Left lung (tissue), 10 donors: ENCODE data around the gene ASB3. TPM values are rescaled to one million over a fixed set of nuclear protein-coding genes. Genes with fewer than 3 reads are reported as not detected.

Experiments used
- ATAC-seq: fragments of 200-7000 bp; cut with Tn5 transposase; one replicate; pipeline ENCODE4 v1.9.1; 2020; ENCODE audit warnings: moderate library complexity
- DNase-seq, 4 donors: peaks; one replicate each; pipeline ENCODE4 v3.0.0-alpha.2; 2013 to 2020
- H3K27ac ChIP-seq, 2 donors: fragments of 200-600 bp; sonication (generic) in 1 of 2; one replicate each; pipeline versions ENCODE4 v1.5.0 to v1.8.0; 2020 to 2021
- H3K27me3 ChIP-seq, 2 donors: fragments of 200-600 bp; sonication (generic) in 1 of 2; one replicate each; pipeline versions ENCODE4 v1.5.0 to v1.8.0; 2020 to 2021
- H3K36me3 ChIP-seq, 2 donors: fragments of 200-600 bp; sonication (generic) in 1 of 2; one replicate each; pipeline versions ENCODE4 v1.5.0 to v1.8.0; 2020 to 2021
- H3K4me1 ChIP-seq, 2 donors: fragments of 200-600 bp; one replicate each; pipeline ENCODE4 v1.8.0; 2021
- H3K4me3 ChIP-seq, 2 donors: fragments of 200-600 bp; sonication (generic) in 1 of 2; one replicate each; pipeline versions ENCODE4 v1.5.0 to v1.8.0; 2020 to 2021; ENCODE audit warnings: mild to moderate bottlenecking in 1 of 2
- H3K9me3 ChIP-seq, 2 donors: fragments of 200-600 bp; sonication (generic) in 1 of 2; one replicate each; pipeline versions ENCODE4 v1.5.0 to v1.8.0; 2020 to 2021
- CTCF ChIP-seq, 2 donors: fragments of 200-600 bp; sonication (generic) in 1 of 2; IDR thresholded peaks; one replicate each; pipeline versions ENCODE4 v1.5.0 to v1.8.0; 2021; ENCODE audit warnings: antibody characterized with exemption in 2 of 2
- intact Hi-C, 2 donors: fragments of 100-400 bp; cut with DNase I; formaldehyde crosslinking; loops; one replicate each; pipeline versions ENCODE4 v1.11.2 to v1.14.2; 2022
- polyA plus RNA-seq, 6 donors: library from polyadenylated mRNA; unstranded; fragments of 120-200 nt; gene quantifications; one replicate each; pipeline ENCODE4 v1.2.1, GENCODE V29; 2013; ENCODE audit not compliant: insufficient read length in 6 of 6
- total RNA-seq, 2 donors: library from RNA; stranded (reverse); fragmentation: NEBNext Ultra II Directional; extraction: Animal tissue kit (Norgen Biotek cat#: 25700); gene quantifications; one replicate each; pipeline ENCODE4 v1.2.1, GENCODE V29; 2021
- donor health status: DM: no; HTN: yes; CAD: no.
- donor health status: DM: no; HTN: no; CAD: no.

Gene ASB3
- total and polyA plus RNA-seq, 8 donors: 22.7 to 39.6 (median 31.3) TPM

GRCh38 chr2:53811601-53812000 lies 24.8 kb upstream of the ASB3 start:
- intact Hi-C loops: no loop called here
- Histone ChIP-seq H3K4me1 (no peaks in the 10 kb centered on the region), H3K36me3 (peaks cover 3 to 100% of the 10 kb centered on the region in 2 donors), H3K27ac (no peak overlapping the region), H3K27me3 (no peaks in the 10 kb centered on the region), H3K9me3 (no peaks in the 10 kb centered on the region), H3K4me3 (no peak overlapping the region)
- DNase-seq (no peak), ATAC-seq (no peak)
- TF ChIP-seq CTCF (IDR thresholded peaks at IDR 0.05): no peak

GRCh38 chr2:53802617-53803151 lies 15.9 kb upstream of the ASB3 start:
- Histone ChIP-seq H3K9me3 (no peaks in the 10 kb centered on the region), H3K27me3 (no peaks in the 10 kb centered on the region), H3K4me1 (no peaks in the 10 kb centered on the region), H3K27ac (no peak overlapping the region), H3K4me3 (no peak overlapping the region), H3K36me3 (peaks cover 0 to 76% of the 10 kb centered on the region in 2 donors)
- DNase-seq (no peak), ATAC-seq (peak; percentile 35)
- intact Hi-C loops: no loop called here
- TF ChIP-seq CTCF (IDR thresholded peaks at IDR 0.05): no peak

- no peak for ATAC-seq
- H3K27ac ChIP-seq: no peak overlapping the region
- H3K4me1 ChIP-seq: no peaks in the 10 kb centered on the region
- peaks cover 0 to 76% of the 10 kb centered on the region in 2 donors for H3K36me3 ChIP-seq
- H3K27me3 ChIP-seq: no peaks in the 10 kb centered on the region
- intact Hi-C loops: no loop called here
- no peaks in the 10 kb centered on the region for H3K9me3 ChIP-seq
- no peak overlapping the region for H3K4me3 ChIP-seq
- no peak for DNase-seq
- no peak for TF ChIP-seq CTCF (IDR thresholded peaks at IDR 0.05)
These were observed 14.8 kb upstream of the ASB3 start for GRCh38 chr2:53801547-53801946.

- no peak overlapping the region for H3K4me3 ChIP-seq
- peak overlapping the region; percentile 10 to 36 for H3K27ac ChIP-seq
- ATAC-seq (peak; percentile 82), DNase-seq (no peak)
- intact Hi-C loops: no loop called here
- peaks cover 8 to 31% of the 10 kb centered on the region in 2 donors for H3K4me1 ChIP-seq
- H3K36me3 ChIP-seq: peaks cover 0 to 47% of the 10 kb centered on the region in 2 donors
- no peaks in the 10 kb centered on the region for H3K9me3 ChIP-seq
- no peak for TF ChIP-seq CTCF (IDR thresholded peaks at IDR 0.05)
- H3K27me3 ChIP-seq: no peaks in the 10 kb centered on the region
These were observed 7.1 kb upstream of the ASB3 start for GRCh38 chr2:53793821-53794220.

- peak overlapping the region; percentile 10 to 36 for H3K27ac ChIP-seq
- peak; percentile 22 for ATAC-seq
- H3K4me3 ChIP-seq: no peak overlapping the region
- H3K4me1 ChIP-seq: peaks cover 8 to 37% of the 10 kb centered on the region in 2 donors
- no peak for TF ChIP-seq CTCF (IDR thresholded peaks at IDR 0.05)
- no peaks in the 10 kb centered on the region for H3K27me3 ChIP-seq
- peak in 2 of 4 donors; percentile 72 to 82 for DNase-seq
- H3K9me3 ChIP-seq: no peaks in the 10 kb centered on the region
- intact Hi-C loops: no loop called here
- H3K36me3 ChIP-seq: peaks cover 0 to 41% of the 10 kb centered on the region in 2 donors
These were observed 6.5 kb upstream of the ASB3 start for GRCh38 chr2:53793261-53793660.
